WTC11 (cell line): ENCODE measurements around the gene DTD1.

ENCODE experiments used
- ETV6 ChIP-seq: sonication (generic); formaldehyde crosslinking; IDR thresholded peaks from 2 replicates; pipeline ENCODE4 v1.8.1; 2022; ENCODE audit warnings: mild to moderate bottlenecking, missing genetic modification reagents
- FOXJ3 ChIP-seq: sonication (generic); formaldehyde crosslinking; IDR thresholded peaks from 2 replicates; pipeline ENCODE4 v1.9.0; 2021; ENCODE audit warnings: missing genetic modification reagents, mild to moderate bottlenecking, borderline replicate concordance
- JAZF1 ChIP-seq: fragments of 250-450 bp; sonication (Bioruptor Pico); IDR thresholded peaks from 2 replicates; pipeline ENCODE4 v1.9.0; 2021; ENCODE audit warnings: moderate library complexity, mild to moderate bottlenecking, inconsistent platforms
- NR1H2 ChIP-seq: sonication (generic); formaldehyde crosslinking; IDR thresholded peaks from 2 replicates; pipeline ENCODE4 v1.9.0; 2021; ENCODE audit warnings: mild to moderate bottlenecking, moderate library complexity, missing genetic modification reagents
- NR2C2 ChIP-seq: sonication (generic); formaldehyde crosslinking; IDR thresholded peaks from 2 replicates; pipeline ENCODE4 v1.8.0; 2022; ENCODE audit warnings: mild to moderate bottlenecking, missing genetic modification reagents
- NR3C1 ChIP-seq: sonication (generic); formaldehyde crosslinking; conservative IDR thresholded peaks from 2 replicates; pipeline ENCODE4 v1.8.1; 2023; ENCODE audit warnings: low read depth, mild to moderate bottlenecking, missing genetic modification reagents
- ZNF121 ChIP-seq: sonication (generic); formaldehyde crosslinking; IDR thresholded peaks from 2 replicates; pipeline ENCODE4 v1.8.0; 2023; ENCODE audit warnings: missing genetic modification reagents
- ZNF232 ChIP-seq: sonication (generic); formaldehyde crosslinking; IDR thresholded peaks from 2 replicates; pipeline ENCODE4 v1.8.0; 2022; ENCODE audit warnings: mild to moderate bottlenecking, missing genetic modification reagents
- ZNF671 ChIP-seq: fragments of 250-450 bp; sonication (Bioruptor Pico); IDR thresholded peaks from 2 replicates; pipeline ENCODE4 v1.8.0; 2021; ENCODE audit warnings: mild to moderate bottlenecking
- TF ChIP-seq, protein P1 (sequence below): fragments of 200-600 bp; IDR thresholded peaks from 2 replicates; pipeline ENCODE4 v1.8.0; 2022; ENCODE audit warnings: antibody characterized with exemption
- TF ChIP-seq, protein P2 (sequence below): sonication (generic); formaldehyde crosslinking; IDR thresholded peaks from 2 replicates; pipeline ENCODE4 v1.8.0; 2022; ENCODE audit warnings: mild to moderate bottlenecking, missing genetic modification reagents
- TF ChIP-seq, protein P3 (sequence below): sonication (generic); formaldehyde crosslinking; IDR thresholded peaks from 2 replicates; pipeline ENCODE4 v1.8.1; 2022; ENCODE audit warnings: mild to moderate bottlenecking, missing genetic modification reagents, moderate library complexity, borderline replicate concordance
- TF ChIP-seq, protein P4 (sequence below): sonication (generic); formaldehyde crosslinking; IDR thresholded peaks from 2 replicates; pipeline ENCODE4 v1.8.1; 2023; ENCODE audit warnings: mild to moderate bottlenecking, moderate library complexity, missing genetic modification reagents

DNA sequence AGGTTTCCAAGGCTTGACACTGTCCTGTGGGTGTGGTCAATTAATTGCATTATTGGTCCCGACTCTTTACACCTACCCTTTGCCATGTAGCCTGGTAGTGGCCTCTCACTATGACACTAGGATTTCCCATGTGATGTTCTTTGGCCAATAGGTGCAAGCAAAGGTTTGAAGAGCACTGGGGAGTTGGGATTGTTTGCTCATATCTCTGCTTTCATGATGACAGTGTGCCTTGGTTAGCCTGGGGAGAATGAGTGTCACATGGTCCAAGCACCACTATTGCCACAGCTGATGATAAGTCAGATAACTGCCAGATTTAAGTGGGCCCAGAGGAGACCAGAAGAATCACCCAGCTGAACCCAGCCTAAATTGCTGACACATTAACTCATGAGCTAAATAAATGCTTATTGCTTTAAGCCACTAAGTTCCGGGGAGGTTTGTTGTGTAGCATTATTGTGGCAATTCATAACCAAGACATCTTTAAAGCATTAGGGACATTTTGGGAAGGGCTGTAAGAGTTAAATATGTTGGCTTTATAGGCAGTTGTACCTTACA, 208.5 kb downstream of the DTD1 start:
- TF ChIP-seq, protein P1, sequence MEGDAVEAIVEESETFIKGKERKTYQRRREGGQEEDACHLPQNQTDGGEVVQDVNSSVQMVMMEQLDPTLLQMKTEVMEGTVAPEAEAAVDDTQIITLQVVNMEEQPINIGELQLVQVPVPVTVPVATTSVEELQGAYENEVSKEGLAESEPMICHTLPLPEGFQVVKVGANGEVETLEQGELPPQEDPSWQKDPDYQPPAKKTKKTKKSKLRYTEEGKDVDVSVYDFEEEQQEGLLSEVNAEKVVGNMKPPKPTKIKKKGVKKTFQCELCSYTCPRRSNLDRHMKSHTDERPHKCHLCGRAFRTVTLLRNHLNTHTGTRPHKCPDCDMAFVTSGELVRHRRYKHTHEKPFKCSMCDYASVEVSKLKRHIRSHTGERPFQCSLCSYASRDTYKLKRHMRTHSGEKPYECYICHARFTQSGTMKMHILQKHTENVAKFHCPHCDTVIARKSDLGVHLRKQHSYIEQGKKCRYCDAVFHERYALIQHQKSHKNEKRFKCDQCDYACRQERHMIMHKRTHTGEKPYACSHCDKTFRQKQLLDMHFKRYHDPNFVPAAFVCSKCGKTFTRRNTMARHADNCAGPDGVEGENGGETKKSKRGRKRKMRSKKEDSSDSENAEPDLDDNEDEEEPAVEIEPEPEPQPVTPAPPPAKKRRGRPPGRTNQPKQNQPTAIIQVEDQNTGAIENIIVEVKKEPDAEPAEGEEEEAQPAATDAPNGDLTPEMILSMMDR = no peak
- TF ChIP-seq NR2C2 (no peak), ETV6 (CRISPR knock-in tag) (no peak), ZNF232 (CRISPR knock-in tag) (no peak), NR3C1 (CRISPR knock-in tag) (no peak), JAZF1 (no peak), FOXJ3 (no peak), ZNF671 (CRISPR knock-in tag) (no peak), ZNF121 (CRISPR knock-in tag) (no peak), NR1H2 (no peak)
- TF ChIP-seq, protein P2, sequence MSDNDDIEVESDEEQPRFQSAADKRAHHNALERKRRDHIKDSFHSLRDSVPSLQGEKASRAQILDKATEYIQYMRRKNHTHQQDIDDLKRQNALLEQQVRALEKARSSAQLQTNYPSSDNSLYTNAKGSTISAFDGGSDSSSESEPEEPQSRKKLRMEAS (CRISPR knock-in tag) = no peak
- TF ChIP-seq, protein P3, sequence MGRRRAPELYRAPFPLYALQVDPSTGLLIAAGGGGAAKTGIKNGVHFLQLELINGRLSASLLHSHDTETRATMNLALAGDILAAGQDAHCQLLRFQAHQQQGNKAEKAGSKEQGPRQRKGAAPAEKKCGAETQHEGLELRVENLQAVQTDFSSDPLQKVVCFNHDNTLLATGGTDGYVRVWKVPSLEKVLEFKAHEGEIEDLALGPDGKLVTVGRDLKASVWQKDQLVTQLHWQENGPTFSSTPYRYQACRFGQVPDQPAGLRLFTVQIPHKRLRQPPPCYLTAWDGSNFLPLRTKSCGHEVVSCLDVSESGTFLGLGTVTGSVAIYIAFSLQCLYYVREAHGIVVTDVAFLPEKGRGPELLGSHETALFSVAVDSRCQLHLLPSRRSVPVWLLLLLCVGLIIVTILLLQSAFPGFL (CRISPR knock-in tag) = no peak
- TF ChIP-seq, protein P4, sequence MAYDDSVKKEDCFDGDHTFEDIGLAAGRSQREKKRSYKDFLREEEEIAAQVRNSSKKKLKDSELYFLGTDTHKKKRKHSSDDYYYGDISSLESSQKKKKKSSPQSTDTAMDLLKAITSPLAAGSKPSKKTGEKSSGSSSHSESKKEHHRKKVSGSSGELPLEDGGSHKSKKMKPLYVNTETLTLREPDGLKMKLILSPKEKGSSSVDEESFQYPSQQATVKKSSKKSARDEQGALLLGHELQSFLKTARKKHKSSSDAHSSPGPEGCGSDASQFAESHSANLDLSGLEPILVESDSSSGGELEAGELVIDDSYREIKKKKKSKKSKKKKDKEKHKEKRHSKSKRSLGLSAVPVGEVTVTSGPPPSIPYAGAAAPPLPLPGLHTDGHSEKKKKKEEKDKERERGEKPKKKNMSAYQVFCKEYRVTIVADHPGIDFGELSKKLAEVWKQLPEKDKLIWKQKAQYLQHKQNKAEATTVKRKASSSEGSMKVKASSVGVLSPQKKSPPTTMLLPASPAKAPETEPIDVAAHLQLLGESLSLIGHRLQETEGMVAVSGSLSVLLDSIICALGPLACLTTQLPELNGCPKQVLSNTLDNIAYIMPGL (CRISPR knock-in tag) = no peak
